ENCODE results near the gene PAF1. TPM values are rescaled to one million over a fixed set of nuclear protein-coding genes. Genes with fewer than 3 reads are reported as not detected.

The PAF1 gene
- total RNA-seq, 2 experiments from 2014 or later, result 33.1 to 45.9 TPM

GRCh38 chr19:39428283-39429112, 37.6 kb upstream of the PAF1 start:
- peaks cover 7% of the 10 kb centered on the region for H3K79me2 ChIP-seq (ENCODE audit: insufficient read depth, low read depth, low read length)
- ChIA-PET CTCF (ENCODE audit: unreplicated experiment) (no interaction called here), POLR2A (interaction anchor here (1.8 kb wide), 1 partner anchor 7 kb away, joined by 12 read pairs; the partner anchor contains the start of gene RPS16)
- H3K27ac ChIP-seq (ENCODE audit: low read depth, low read length, poor library complexity, severe bottlenecking), result no peak overlapping the region
- intact Hi-C loops (cut with micrococcal nuclease; ENCODE audit: unreplicated experiment), result no loop called here
- BruUV-seq (replicated peaks), result no TSS peak
- H3K9me2 ChIP-seq (ENCODE audit: insufficient read depth, low read length), result no peaks in the 10 kb centered on the region
- H3K9me3 ChIP-seq (ENCODE audit: low read length), result no peaks in the 10 kb centered on the region
- no peak overlapping the region for H3K4me2 ChIP-seq (ENCODE audit: low read length)
- DNase-seq (ENCODE audit: low spot score), result no peak
- H2AFZ ChIP-seq (ENCODE audit: low read length), result no peak overlapping the region
- H3K4me3 ChIP-seq (ENCODE audit: low read depth, low read length, poor library complexity, severe bottlenecking), result no peak overlapping the region
- peaks cover 5% of the 10 kb centered on the region for H3K4me1 ChIP-seq (ENCODE audit: insufficient read depth, low read length, poor library complexity, severe bottlenecking)
- H4K20me1 ChIP-seq (ENCODE audit: insufficient read depth, low read length), result peaks cover 4% of the 10 kb centered on the region
- H3K36me3 ChIP-seq (ENCODE audit: insufficient read depth, low read length), result peaks cover 46% of the 10 kb centered on the region
- TF ChIP-seq EZH2phosphoT487 (IDR thresholded peaks at IDR 0.05; ENCODE audit: borderline replicate concordance, low read depth, low read length), result no peak
- TF ChIP-seq CTCF (conservative IDR thresholded peaks at IDR 0.05; ENCODE audit: low read length), result no peak

GRCh38 chr19:39427707-39428106, 36.8 kb upstream of the PAF1 start:
- Histone ChIP-seq H3K4me3 (ENCODE audit: low read depth, low read length, poor library complexity, severe bottlenecking) (no peak overlapping the region), H3K9me2 (ENCODE audit: insufficient read depth, low read length) (no peaks in the 10 kb centered on the region), H3K4me2 (ENCODE audit: low read length) (no peak overlapping the region), H3K79me2 (ENCODE audit: insufficient read depth, low read depth, low read length) (no peaks in the 10 kb centered on the region), H3K9me3 (ENCODE audit: low read length) (no peaks in the 10 kb centered on the region), H2AFZ (ENCODE audit: low read length) (no peak overlapping the region), H3K4me1 (ENCODE audit: insufficient read depth, low read length, poor library complexity, severe bottlenecking) (no peaks in the 10 kb centered on the region), H4K20me1 (ENCODE audit: insufficient read depth, low read length) (no peaks in the 10 kb centered on the region; the same call in 1 of the 2 replicates), H3K27ac (ENCODE audit: low read depth, low read length, poor library complexity, severe bottlenecking) (no peak overlapping the region), H3K36me3 (ENCODE audit: insufficient read depth, low read length) (peaks cover 46% of the 10 kb centered on the region)
- ChIA-PET POLR2A (interaction anchor here (1.8 kb wide), 1 partner anchor 8 kb away, joined by 12 read pairs; the partner anchor contains the start of gene RPS16), CTCF (ENCODE audit: unreplicated experiment) (no interaction called here)
- no peak for TF ChIP-seq EZH2phosphoT487 (IDR thresholded peaks at IDR 0.05; ENCODE audit: borderline replicate concordance, low read depth, low read length)
- no peak for TF ChIP-seq CTCF (conservative IDR thresholded peaks at IDR 0.05; ENCODE audit: low read length)
- intact Hi-C loops (cut with micrococcal nuclease; ENCODE audit: unreplicated experiment), result no loop called here
- BruUV-seq (replicated peaks), result no TSS peak
- no peak for DNase-seq (ENCODE audit: low spot score)

- intact Hi-C loops (cut with micrococcal nuclease; ENCODE audit: unreplicated experiment), result no loop called here
- DNase-seq (ENCODE audit: low spot score), result no peak
- no TSS peak for BruUV-seq (replicated peaks)
- Histone ChIP-seq H2AFZ (ENCODE audit: low read length) (no peak overlapping the region), H3K79me2 (ENCODE audit: insufficient read depth, low read depth, low read length) (no peaks in the 10 kb centered on the region), H3K27ac (ENCODE audit: low read depth, low read length, poor library complexity, severe bottlenecking) (no peak overlapping the region), H3K9me2 (ENCODE audit: insufficient read depth, low read length) (no peaks in the 10 kb centered on the region), H3K36me3 (ENCODE audit: insufficient read depth, low read length) (peaks cover 43% of the 10 kb centered on the region), H3K4me3 (ENCODE audit: low read depth, low read length, poor library complexity, severe bottlenecking) (no peak overlapping the region), H4K20me1 (ENCODE audit: insufficient read depth, low read length) (no peaks in the 10 kb centered on the region; the same call in 1 of the 2 replicates), H3K4me1 (ENCODE audit: insufficient read depth, low read length, poor library complexity, severe bottlenecking) (no peaks in the 10 kb centered on the region), H3K9me3 (ENCODE audit: low read length) (no peaks in the 10 kb centered on the region), H3K4me2 (ENCODE audit: low read length) (no peak overlapping the region)
- TF ChIP-seq EZH2phosphoT487 (IDR thresholded peaks at IDR 0.05; ENCODE audit: borderline replicate concordance, low read depth, low read length) (no peak), CTCF (conservative IDR thresholded peaks at IDR 0.05; ENCODE audit: low read length) (no peak)
- ChIA-PET POLR2A (interaction anchor here (1.8 kb wide), 1 partner anchor 9 kb away, joined by 12 read pairs; the partner anchor contains the start of gene RPS16), CTCF (ENCODE audit: unreplicated experiment) (no interaction called here)
Measured at GRCh38 chr19:39426170-39426569, 35.3 kb upstream of the PAF1 start.

Data from OCI-LY7 (cell line).